CD4-positive, CD25-positive, alpha-beta regulatory T cell (primary cell): ENCODE measurements around the gene CES2. TPM values are rescaled to one million over a fixed set of nuclear protein-coding genes. Genes with fewer than 3 reads are reported as not detected.
A peak's percentile ranks its signal among the peaks of the same experiment; 100 is the strongest.

Experiments
- ATAC-seq, 2 donors: fragments of 150-1000 bp; cut with Tn5 transposase; one replicate each; pipeline ENCODE4 v1.10.0; 2021; ENCODE audit warnings: low read depth in 2 of 2, moderate number of reproducible peaks in 2 of 2, moderate library complexity in 1 of 2
- DNase-seq, 3 donors: peaks; one replicate each; pipeline versions ENCODE4 v3.0.0 to v3.0.0-alpha.2; 2012 to 2022; ENCODE audit warnings: mixed read lengths in 1 of 3
- H3K27ac ChIP-seq: one replicate; pipeline ENCODE4 v1.7.0; 2013; ENCODE audit warnings: mild to moderate bottlenecking, low read length; ENCODE audit not compliant: insufficient read depth, poor library complexity, severe bottlenecking
- H3K27me3 ChIP-seq: one replicate; pipeline ENCODE4 v1.7.0; 2013; ENCODE audit warnings: low read length; ENCODE audit not compliant: control insufficient read depth, insufficient read depth
- H3K36me3 ChIP-seq: one replicate; pipeline ENCODE4 v1.7.0; 2013; ENCODE audit warnings: mild to moderate bottlenecking, low read length, moderate library complexity; ENCODE audit not compliant: control insufficient read depth, insufficient read depth
- H3K4me1 ChIP-seq: 2 replicates; pipeline ENCODE4 v1.7.0; 2013; ENCODE audit warnings: mild to moderate bottlenecking, low read length; ENCODE audit not compliant: insufficient read depth, control insufficient read depth, poor library complexity, severe bottlenecking
- H3K4me3 ChIP-seq: one replicate; pipeline ENCODE4 v1.7.0; 2013; ENCODE audit warnings: low read depth, mild to moderate bottlenecking, low read length, moderate library complexity
- H3K9me3 ChIP-seq, 2 experiments: 1 replicate in 1 of 2; 2 replicates in 1 of 2; pipeline ENCODE4 v1.7.0; 2013; ENCODE audit warnings: low read length in 2 of 2, mild to moderate bottlenecking in 1 of 2, moderate library complexity in 1 of 2; ENCODE audit not compliant: control insufficient read depth in 2 of 2
- H3K27ac Mint-ChIP-seq, 3 donors: one replicate each; pipeline ENCODE4 v1.8.0; 2020 to 2022; ENCODE audit warnings: mild to moderate bottlenecking in 3 of 3, mixed read lengths in 3 of 3, moderate library complexity in 2 of 3
- H3K27me3 Mint-ChIP-seq: one replicate; pipeline ENCODE4 v1.8.0; 2022; ENCODE audit warnings: mild to moderate bottlenecking, mixed read lengths
- H3K36me3 Mint-ChIP-seq: one replicate; pipeline ENCODE4 v1.8.0; 2020; ENCODE audit warnings: mixed read lengths
- H3K4me1 Mint-ChIP-seq, 4 donors: one replicate each; pipeline ENCODE4 v1.8.0; 2020 to 2022; ENCODE audit warnings: mixed read lengths in 4 of 4, mild to moderate bottlenecking in 1 of 4
- H3K4me3 Mint-ChIP-seq, 4 donors: one replicate each; pipeline ENCODE4 v1.8.0; 2020 to 2022; ENCODE audit warnings: mild to moderate bottlenecking in 4 of 4, mixed read lengths in 4 of 4, moderate library complexity in 3 of 4
- H3K9me3 Mint-ChIP-seq, 7 donors: one replicate each; pipeline ENCODE4 v1.8.0; 2020 to 2022; ENCODE audit warnings: mixed read lengths in 7 of 7, mild to moderate bottlenecking in 3 of 7, moderate library complexity in 2 of 7
- polyA plus RNA-seq, 4 donors: library from polyadenylated mRNA; unstranded; fragments of 300-500 nt; fragmentation: Illumina TruSeq; gene quantifications; one replicate each; pipeline ENCODE4 v1.2.3, GENCODE V29; 2021
- total RNA-seq: library from RNA; stranded (reverse); gene quantifications from one replicate; pipeline ENCODE4 v1.2.3, GENCODE V29; 2022

Gene CES2
- total and polyA plus RNA-seq, 5 donors from 2014 or later: 19.3 to 35.4 (median 19.9) TPM

DNA sequence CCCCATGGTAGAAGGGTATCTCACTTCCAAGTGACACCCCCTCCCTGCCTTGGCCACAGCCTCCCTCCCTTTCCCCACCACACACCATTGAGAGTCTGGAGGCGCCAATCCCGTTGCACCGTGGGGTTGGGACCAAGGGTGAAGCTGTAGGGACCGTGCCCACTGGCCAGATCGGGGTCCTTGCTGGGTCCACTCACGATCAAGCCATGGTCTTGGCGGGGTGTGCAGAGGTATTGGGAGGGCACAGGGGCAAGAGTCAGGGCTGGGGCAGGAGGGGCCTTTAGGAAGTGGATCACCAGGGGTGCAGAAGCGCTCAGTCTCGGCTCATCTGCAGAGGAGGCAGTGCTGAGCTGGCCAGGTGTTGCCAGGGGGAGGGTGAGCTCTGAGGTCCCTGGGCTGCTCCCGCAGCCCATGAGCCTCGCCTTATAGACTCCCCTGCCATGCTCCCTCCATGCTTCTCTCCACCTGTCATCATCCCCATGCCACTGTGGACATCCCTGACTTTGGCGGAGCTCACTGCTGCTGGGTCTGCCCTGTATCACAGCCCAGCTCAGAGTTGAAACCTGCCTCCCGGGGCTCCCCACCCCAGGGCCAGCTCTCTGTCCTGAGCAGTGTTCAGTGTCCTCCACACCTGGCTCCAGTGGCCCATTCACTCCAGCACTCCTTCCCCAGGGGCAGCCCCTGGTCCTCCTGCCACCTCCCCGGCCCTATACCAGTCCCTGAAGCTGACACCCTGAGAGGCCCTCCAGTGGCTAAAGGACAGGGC, 25.0 kb upstream of the CES2 start:
- Mint-ChIP-seq H3K4me1 (peaks cover 0 to 11% (median 3%) of the 10 kb centered on the region in 4 donors), H3K27ac (no peak overlapping the region), H3K27me3 (peaks cover 6% of the 10 kb centered on the region), H3K4me3 (no peak overlapping the region), H3K9me3 (no peaks in the 10 kb centered on the region), H3K36me3 (no peaks in the 10 kb centered on the region)
- Histone ChIP-seq H3K4me3 (no peak overlapping the region), H3K27me3 (no peaks in the 10 kb centered on the region), H3K27ac (no peak overlapping the region), H3K36me3 (no peaks in the 10 kb centered on the region), H3K9me3 (no peaks in the 10 kb centered on the region), H3K4me1 (no peaks in the 10 kb centered on the region)
- DNase-seq: no peak
- no peak for ATAC-seq

GRCh38 chr16:66911112-66911511, 24.2 kb upstream of the CES2 start:
- no peak overlapping the region for H3K4me3 Mint-ChIP-seq
- H3K4me1 ChIP-seq: no peaks in the 10 kb centered on the region
- no peak for DNase-seq
- H3K27me3 Mint-ChIP-seq: peaks cover 6% of the 10 kb centered on the region
- H3K27ac Mint-ChIP-seq: no peak overlapping the region
- H3K36me3 ChIP-seq: no peaks in the 10 kb centered on the region
- no peaks in the 10 kb centered on the region for H3K9me3 ChIP-seq
- H3K27me3 ChIP-seq: no peaks in the 10 kb centered on the region
- peaks cover 0 to 5% (median 1%) of the 10 kb centered on the region in 4 donors for H3K4me1 Mint-ChIP-seq
- H3K9me3 Mint-ChIP-seq: no peaks in the 10 kb centered on the region
- no peaks in the 10 kb centered on the region for H3K36me3 Mint-ChIP-seq
- H3K4me3 ChIP-seq: no peak overlapping the region
- no peak for ATAC-seq
- H3K27ac ChIP-seq: no peak overlapping the region

- no peak overlapping the region for H3K4me3 Mint-ChIP-seq
- H3K36me3 Mint-ChIP-seq: no peaks in the 10 kb centered on the region
- H3K9me3 Mint-ChIP-seq: no peaks in the 10 kb centered on the region
- ATAC-seq (no peak), DNase-seq (no peak)
- H3K4me1 Mint-ChIP-seq: no peaks in the 10 kb centered on the region
- Histone ChIP-seq H3K4me3 (no peak overlapping the region), H3K9me3 (no peaks in the 10 kb centered on the region), H3K4me1 (no peaks in the 10 kb centered on the region), H3K27me3 (no peaks in the 10 kb centered on the region), H3K36me3 (no peaks in the 10 kb centered on the region), H3K27ac (no peak overlapping the region)
- peaks cover 6% of the 10 kb centered on the region for H3K27me3 Mint-ChIP-seq
- H3K27ac Mint-ChIP-seq: no peak overlapping the region
Measured at GRCh38 chr16:66911801-66912200, 23.5 kb upstream of the CES2 start.

DNA sequence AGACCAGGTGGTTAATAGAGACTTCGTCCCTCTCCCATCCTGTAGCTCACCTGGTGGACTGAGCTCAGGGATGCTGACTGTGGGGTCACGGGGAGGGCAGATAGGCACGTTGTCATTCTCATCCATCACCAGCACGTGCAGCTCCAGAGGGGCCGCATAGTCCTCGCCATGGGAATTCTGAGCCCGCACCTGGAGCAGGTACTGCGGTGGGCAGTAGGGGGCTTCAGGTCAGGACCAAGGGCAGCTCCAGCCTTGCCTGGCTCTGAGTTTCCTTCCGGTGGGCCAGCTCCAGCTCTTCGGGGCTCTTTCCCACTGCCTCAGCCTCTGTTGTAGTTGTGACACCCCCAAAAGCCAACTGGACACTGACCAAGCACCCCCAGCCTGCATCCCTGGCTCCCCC, 22.2 kb upstream of the CES2 start:
- no peaks in the 10 kb centered on the region for H3K36me3 Mint-ChIP-seq
- H3K9me3 ChIP-seq: no peaks in the 10 kb centered on the region
- H3K27me3 Mint-ChIP-seq: peaks cover 5% of the 10 kb centered on the region
- ATAC-seq (no peak), DNase-seq (no peak)
- H3K27me3 ChIP-seq: no peaks in the 10 kb centered on the region
- H3K9me3 Mint-ChIP-seq: no peaks in the 10 kb centered on the region
- no peak overlapping the region for H3K4me3 Mint-ChIP-seq
- H3K27ac Mint-ChIP-seq: no peak overlapping the region
- no peaks in the 10 kb centered on the region for H3K4me1 Mint-ChIP-seq
- no peak overlapping the region for H3K27ac ChIP-seq
- H3K36me3 ChIP-seq: no peaks in the 10 kb centered on the region
- no peak overlapping the region for H3K4me3 ChIP-seq
- no peaks in the 10 kb centered on the region for H3K4me1 ChIP-seq

DNA sequence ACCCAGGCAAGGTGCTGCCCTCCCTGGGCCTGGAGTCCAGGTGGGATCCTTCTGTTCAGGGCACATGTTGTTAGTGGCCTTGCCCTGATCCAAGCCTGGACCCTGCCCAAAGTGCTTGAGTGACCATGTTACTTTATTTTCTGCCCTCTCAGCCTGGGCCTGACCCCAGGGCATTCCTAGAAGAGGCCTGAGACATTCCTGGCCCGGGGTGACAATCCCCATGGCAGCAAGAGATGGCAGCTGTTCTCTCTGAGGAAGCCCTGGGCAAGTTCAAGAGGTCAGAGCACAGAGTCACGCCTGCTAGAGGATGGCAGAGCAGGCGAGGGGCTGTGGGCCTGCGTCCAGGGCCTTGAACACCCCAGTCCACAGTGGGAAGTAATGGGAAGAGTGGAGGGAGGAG, 21.6 kb upstream of the CES2 start:
- Histone ChIP-seq H3K9me3 (no peaks in the 10 kb centered on the region), H3K27ac (no peak overlapping the region), H3K36me3 (no peaks in the 10 kb centered on the region), H3K27me3 (no peaks in the 10 kb centered on the region), H3K4me1 (no peaks in the 10 kb centered on the region), H3K4me3 (no peak overlapping the region)
- DNase-seq: no peak
- ATAC-seq: no peak
- Mint-ChIP-seq H3K4me3 (no peak overlapping the region), H3K27ac (no peak overlapping the region), H3K36me3 (no peaks in the 10 kb centered on the region), H3K4me1 (no peaks in the 10 kb centered on the region), H3K27me3 (peaks cover 5% of the 10 kb centered on the region), H3K9me3 (no peaks in the 10 kb centered on the region)

DNA sequence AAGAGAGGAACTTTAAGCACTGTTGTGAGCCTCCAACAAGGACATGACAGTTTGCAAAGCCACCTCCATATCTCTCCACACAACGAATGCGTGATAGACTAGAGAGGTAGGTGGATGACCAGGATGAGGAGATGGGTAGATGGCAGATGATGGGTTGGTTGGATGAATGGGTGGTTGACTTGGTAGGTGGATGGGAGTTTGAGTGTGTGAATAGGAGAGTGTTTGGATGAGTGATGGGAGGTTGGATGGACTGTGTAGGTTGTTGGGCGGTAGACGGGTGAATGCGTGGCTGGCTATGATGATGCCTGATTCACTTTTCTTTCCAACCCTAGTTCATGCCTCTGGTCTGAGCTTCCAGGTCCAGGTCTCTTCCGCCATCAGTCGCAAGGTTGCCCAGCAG, 20.8 kb upstream of the CES2 start:
- Mint-ChIP-seq H3K36me3 (no peaks in the 10 kb centered on the region), H3K4me1 (no peaks in the 10 kb centered on the region), H3K9me3 (no peaks in the 10 kb centered on the region), H3K4me3 (no peak overlapping the region), H3K27me3 (peaks cover 5% of the 10 kb centered on the region), H3K27ac (no peak overlapping the region)
- H3K27ac ChIP-seq: no peak overlapping the region
- no peak overlapping the region for H3K4me3 ChIP-seq
- H3K4me1 ChIP-seq: no peaks in the 10 kb centered on the region
- H3K36me3 ChIP-seq: no peaks in the 10 kb centered on the region
- H3K27me3 ChIP-seq: no peaks in the 10 kb centered on the region
- no peaks in the 10 kb centered on the region for H3K9me3 ChIP-seq
- no peak for ATAC-seq
- no peak for DNase-seq

DNA sequence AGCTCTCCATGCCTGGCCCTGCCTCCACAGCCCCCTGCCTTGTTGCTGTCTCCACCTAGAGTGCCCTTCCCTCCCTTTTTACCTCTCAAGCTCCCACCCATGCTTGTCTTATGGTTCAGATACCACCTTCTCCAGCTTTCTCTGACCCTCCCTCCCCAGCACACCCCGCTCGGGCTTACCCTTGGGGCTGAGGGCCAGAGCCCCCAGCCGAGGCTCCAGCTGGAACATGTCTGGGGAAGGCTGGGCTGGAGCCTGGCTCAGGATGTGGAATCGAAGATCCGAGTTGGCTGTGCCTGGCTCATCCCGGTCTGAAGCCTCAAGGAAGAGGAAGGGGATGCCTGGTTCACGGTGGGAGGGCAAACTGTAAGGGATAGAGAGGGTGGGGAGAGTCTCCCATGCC, 20.3 kb upstream of the CES2 start:
- ATAC-seq (no peak), DNase-seq (no peak)
- Histone ChIP-seq H3K4me3 (no peak overlapping the region), H3K4me1 (no peaks in the 10 kb centered on the region), H3K9me3 (no peaks in the 10 kb centered on the region), H3K36me3 (no peaks in the 10 kb centered on the region), H3K27ac (no peak overlapping the region), H3K27me3 (no peaks in the 10 kb centered on the region)
- no peaks in the 10 kb centered on the region for H3K4me1 Mint-ChIP-seq
- no peak overlapping the region for H3K27ac Mint-ChIP-seq
- H3K9me3 Mint-ChIP-seq: no peaks in the 10 kb centered on the region
- H3K36me3 Mint-ChIP-seq: no peaks in the 10 kb centered on the region
- H3K27me3 Mint-ChIP-seq: peaks cover 5% of the 10 kb centered on the region
- no peak overlapping the region for H3K4me3 Mint-ChIP-seq

DNA sequence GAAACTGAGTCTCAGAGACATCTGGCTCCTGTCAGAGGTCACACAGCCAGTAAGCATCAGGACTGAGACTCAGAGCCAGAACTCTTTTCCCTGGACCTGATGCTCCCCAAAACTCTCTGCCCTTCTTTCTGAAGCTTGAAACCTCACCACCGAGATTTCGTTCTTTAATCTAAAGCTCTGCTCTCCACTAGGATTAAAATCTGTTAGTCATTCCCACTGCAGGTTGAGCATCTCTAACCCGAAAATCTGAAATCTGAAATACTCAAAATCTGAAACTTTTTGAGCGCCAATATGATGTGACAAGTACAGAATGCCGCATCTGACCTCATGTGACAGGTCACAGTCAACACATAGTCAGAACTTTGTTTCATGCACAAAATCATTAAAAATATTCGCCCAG, 18.8 kb upstream of the CES2 start:
- peaks cover 12% of the 10 kb centered on the region for H3K27me3 Mint-ChIP-seq
- no peaks in the 10 kb centered on the region for H3K36me3 ChIP-seq
- H3K27ac Mint-ChIP-seq: peak overlapping the region in 1 of 3 donors; percentile 48
- H3K9me3 Mint-ChIP-seq: no peaks in the 10 kb centered on the region
- H3K27ac ChIP-seq: no peak overlapping the region
- H3K36me3 Mint-ChIP-seq: no peaks in the 10 kb centered on the region
- ATAC-seq (no peak), DNase-seq (no peak)
- H3K4me1 Mint-ChIP-seq: no peaks in the 10 kb centered on the region
- no peaks in the 10 kb centered on the region for H3K9me3 ChIP-seq
- no peak overlapping the region for H3K4me3 Mint-ChIP-seq
- no peaks in the 10 kb centered on the region for H3K4me1 ChIP-seq
- no peaks in the 10 kb centered on the region for H3K27me3 ChIP-seq
- H3K4me3 ChIP-seq: no peak overlapping the region
